Mononuclear cell (primary cell): ENCODE measurements around the gene TMEM35A. TPM values are rescaled to one million over a fixed set of nuclear protein-coding genes. Genes with fewer than 3 reads are reported as not detected.

Experiments
- H3K27me3 ChIP-seq: 2 replicates; pipeline ENCODE4 v1.6.0; 2011; ENCODE audit warnings: low read length, control low read depth; ENCODE audit not compliant: insufficient read depth
- H3K4me1 ChIP-seq: 2 replicates; pipeline ENCODE4 v1.5.1; 2011; ENCODE audit warnings: mild to moderate bottlenecking, low read length, control low read depth; ENCODE audit not compliant: insufficient read depth
- H3K4me3 ChIP-seq: 2 replicates; pipeline ENCODE4 v1.5.1; 2011; ENCODE audit warnings: mild to moderate bottlenecking, low read length, moderate library complexity
- H3K9me3 ChIP-seq: 2 replicates; pipeline ENCODE4 v1.5.1; 2011; ENCODE audit warnings: low read depth, mild to moderate bottlenecking, control low read depth, low read length
- total RNA-seq: library from RNA; depleted of rRNA; stranded (reverse); fragments of >200 nt; gene quantifications from one replicate; pipeline ENCODE4 v1.2.3, GENCODE V29; 2012

TMEM35A gene
- total RNA-seq, 1 donor = not detected

DNA sequence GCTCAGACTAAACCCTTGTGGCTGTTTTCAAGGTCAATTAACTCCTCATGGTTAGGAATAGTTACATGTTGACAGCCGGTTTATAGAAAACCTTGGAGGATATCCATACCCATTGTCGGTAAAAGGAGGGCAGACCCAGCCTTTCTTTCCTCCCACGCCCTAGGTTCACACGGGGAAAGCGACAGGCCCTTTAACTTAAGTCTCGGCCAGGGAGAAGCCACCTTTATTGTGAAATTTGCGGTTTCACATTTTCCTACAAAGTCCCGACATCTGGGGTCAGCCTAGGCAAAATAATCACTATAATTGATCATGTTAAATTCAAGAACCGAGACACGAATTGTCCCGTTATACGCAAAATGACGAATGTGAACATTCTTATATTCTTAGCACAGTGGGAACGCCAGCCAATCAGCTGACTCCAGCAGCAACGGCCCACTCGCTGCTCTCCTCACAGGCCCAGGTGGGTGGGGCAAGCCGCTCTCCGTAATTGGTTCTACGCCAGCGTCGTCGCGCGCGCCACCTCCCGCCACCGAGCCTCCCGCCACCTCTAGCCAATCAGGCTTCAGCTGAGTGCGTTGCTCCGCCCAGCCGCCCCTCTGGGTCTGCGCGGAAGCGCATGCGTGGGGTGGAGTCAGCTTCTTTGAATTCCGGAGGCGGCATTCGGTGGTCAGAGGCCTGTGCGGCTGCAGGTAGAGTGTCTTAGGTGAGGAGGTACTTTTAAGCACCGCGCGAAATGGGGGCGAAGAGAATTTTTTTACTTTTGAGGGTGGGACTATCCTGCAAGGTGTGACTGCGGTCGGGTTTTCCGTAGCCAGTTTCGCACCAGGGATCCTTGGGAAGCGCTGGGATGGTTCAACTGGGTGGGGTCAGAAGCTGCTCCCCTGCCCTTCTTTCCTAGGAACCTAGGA lies 19.1 kb downstream of the TMEM35A start, which contains the start of gene CENPI:
Gene CENPI (plus strand): TSS at position 659 of the 908 bp plus-strand sequence. CDS start 2,867 bp downstream, outside the sequence.
- Histone ChIP-seq H3K27me3 (no peaks in the 10 kb centered on the region), H3K9me3 (no peaks in the 10 kb centered on the region), H3K4me3 (peak within 1 kb of the TSS; percentile 50), H3K4me1 (peaks cover 9% of the 10 kb centered on the region)

DNA sequence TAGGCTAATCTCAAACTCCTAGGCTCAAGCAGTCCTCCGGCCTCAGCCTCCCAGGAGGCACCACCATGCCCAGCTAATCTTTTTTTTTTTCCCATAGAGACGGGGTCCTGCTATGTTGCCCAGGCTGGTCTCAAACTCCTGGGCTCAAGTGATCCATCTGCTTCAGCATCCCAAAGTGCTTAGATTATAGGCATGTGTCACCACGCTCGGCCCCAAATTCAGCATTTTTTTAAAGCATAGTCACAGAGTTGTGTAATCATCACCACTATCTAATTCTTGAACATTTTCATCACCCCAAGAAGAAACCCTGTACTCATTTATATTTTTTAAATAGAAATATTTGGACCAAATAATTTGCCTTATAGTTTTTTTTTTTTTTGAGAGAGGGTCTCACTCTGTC lies 29.6 kb downstream of the TMEM35A start:
- Histone ChIP-seq H3K4me3 (no peak overlapping the region), H3K27me3 (no peaks in the 10 kb centered on the region), H3K4me1 (no peaks in the 10 kb centered on the region), H3K9me3 (no peaks in the 10 kb centered on the region)

- no peaks in the 10 kb centered on the region for H3K9me3 ChIP-seq
These were observed 39.0 kb downstream of the TMEM35A start for GRCh38 chrX:101117701-101118100.

DNA sequence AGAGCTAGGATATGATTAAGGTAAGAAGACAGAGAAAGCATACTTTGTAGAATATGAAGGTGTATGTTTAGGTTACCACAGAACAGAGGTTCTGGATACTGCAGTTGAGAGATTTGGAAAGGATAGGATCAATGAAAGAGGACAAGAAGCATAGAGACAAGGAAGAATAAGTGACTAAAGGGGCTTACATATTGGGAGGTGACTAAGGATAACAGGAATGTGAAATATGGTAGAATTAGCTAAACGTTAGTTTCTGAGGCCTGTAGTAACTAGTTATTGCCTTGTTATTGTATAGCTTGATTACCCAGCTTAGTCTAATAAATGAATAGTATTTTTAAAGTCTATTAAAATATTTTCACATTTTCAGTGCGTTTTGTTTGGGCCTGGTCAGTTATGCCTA lies 57.6 kb downstream of the TMEM35A start:
- no peaks in the 10 kb centered on the region for H3K9me3 ChIP-seq
- H3K27me3 ChIP-seq = no peaks in the 10 kb centered on the region
- no peaks in the 10 kb centered on the region for H3K4me1 ChIP-seq
- H3K4me3 ChIP-seq = no peak overlapping the region

More at GRCh38 chrX:101117701-101118100, 39.0 kb downstream of the TMEM35A start:
- H3K4me1 ChIP-seq = no peaks in the 10 kb centered on the region
- H3K4me3 ChIP-seq = no peak overlapping the region
- no peaks in the 10 kb centered on the region for H3K27me3 ChIP-seq

Other genes with a start within 250 kb of the TMEM35A start
- not detected for gene NOX1, start 204.5 kb upstream of the TMEM35A start, total RNA-seq
- gene XKRX, start 150.0 kb upstream of the TMEM35A start, total RNA-seq = 1.2 TPM
- gene ARL13A, start 109.2 kb upstream of the TMEM35A start, total RNA-seq = not detected
- 30.7 TPM for gene TRMT2B, start 26.8 kb upstream of the TMEM35A start, total RNA-seq
- gene CENPI, start 19.3 kb downstream of the TMEM35A start, total RNA-seq = 2.1 TPM
- not detected for gene DRP2, start 140.9 kb downstream of the TMEM35A start, total RNA-seq
- gene TAF7L, start 212.5 kb downstream of the TMEM35A start, total RNA-seq = not detected